GM12878 (cell line): Measurements from ENCODE around the gene ERVMER34-1.

ENCODE experiments used
- CHD2 ChIP-seq: IDR thresholded peaks from 2 replicates; pipeline ENCODE4 v1.6.1; 2011; ENCODE audit warnings: low read depth, low read length, improper control_type of control experiment, borderline replicate concordance
- CTCF ChIP-seq, 3 experiments: IDR thresholded peaks in 2 of 3; conservative IDR thresholded peaks in 1 of 3; 2 replicates each; pipeline ENCODE4 v1.5.1; 2011; ENCODE audit warnings: low read depth in 3 of 3, low read length in 3 of 3, mild to moderate bottlenecking in 3 of 3, control low read depth in 2 of 3, moderate library complexity in 2 of 3, inconsistent platforms in 1 of 3, mixed read lengths in 1 of 3; ENCODE audit not compliant: control insufficient read depth in 2 of 3, insufficient read depth in 1 of 3; ENCODE audit errors: extremely low read depth in 1 of 3
- EP300 ChIP-seq, 2 experiments: fragments of 150-350 bp in 1 of 2; IDR thresholded peaks; 2 replicates each; pipeline ENCODE4 v1.6.1; 2011 to 2012; ENCODE audit warnings: low read depth in 2 of 2, low read length in 2 of 2, borderline replicate concordance in 1 of 2, improper control_type of control experiment in 1 of 2, inconsistent platforms in 1 of 2; ENCODE audit not compliant: control insufficient read depth in 1 of 2
- FOXK2 ChIP-seq: fragments of 450-650 bp; IDR thresholded peaks from 2 replicates; pipeline ENCODE4 v1.6.1; 2017; ENCODE audit warnings: mild to moderate bottlenecking, moderate library complexity
- TAF1 ChIP-seq: IDR thresholded peaks from 2 replicates; pipeline ENCODE4 v1.6.1; 2011; ENCODE audit warnings: mild to moderate bottlenecking, low read depth, low read length, borderline replicate concordance

- no peak for TF ChIP-seq FOXK2
- no peak for TF ChIP-seq TAF1
- TF ChIP-seq CTCF (IDR thresholded peaks at IDR 0.05 in 2 of 3, conservative IDR thresholded peaks at IDR 0.05 in 1 of 3; ENCODE audit: control insufficient read depth in 2 of 3, extremely low read depth in 1 of 3, insufficient read depth in 1 of 3, low read depth in 3 of 3, low read length in 3 of 3) = no peak
- TF ChIP-seq CHD2 = no peak
- no peak for TF ChIP-seq EP300 (IDR thresholded peaks at IDR 0.05; ENCODE audit: borderline replicate concordance in 1 of 2, control insufficient read depth in 1 of 2, low read depth in 2 of 2, low read length in 2 of 2)
Measured at GRCh38 chr4:52704661-52705060, 46.6 kb downstream of the ERVMER34-1 start.
